GM18870 (cell line): ENCODE results near the gene GPR108.

Experiments used
- ATAC-seq: cut with Tn5 transposase; IDR thresholded peaks from one replicate; pipeline ENCODE4 v1.9.1; 2021; ENCODE audit warnings: moderate library complexity; ENCODE audit not compliant: unreplicated experiment

Gene GPR108

DNA sequence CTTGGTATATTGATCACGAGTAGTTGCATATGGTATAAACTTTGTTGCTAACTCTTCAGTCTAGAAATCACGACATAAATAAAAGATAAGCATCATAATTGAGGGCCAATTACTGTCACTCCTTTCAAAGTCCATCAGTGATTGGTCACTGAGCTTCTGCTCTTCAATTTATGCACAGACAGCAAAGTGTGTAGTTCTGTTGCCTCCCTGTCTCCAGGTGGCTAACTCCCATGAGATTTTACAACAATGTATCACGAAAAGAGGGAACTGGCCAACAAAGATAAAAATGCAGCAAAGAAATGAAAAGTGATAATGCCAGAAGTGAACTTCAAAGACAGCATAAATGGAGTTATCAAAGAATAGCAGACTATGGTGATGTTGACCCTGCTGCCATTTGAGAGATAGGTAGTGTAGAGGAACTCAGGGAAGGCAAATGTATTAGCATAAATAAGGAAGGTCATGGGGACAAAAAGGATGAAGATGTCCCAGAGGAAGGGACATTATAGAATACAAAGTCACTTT, 54.7 kb downstream of the GPR108 start:
- no peak for ATAC-seq

GRCh38 chr19:6680141-6680540, 57.2 kb downstream of the GPR108 start:
- no peak for ATAC-seq
